Retinal pigment epithelial cell (primary cell): ENCODE data around the gene KIF26B.

Source experiments
- DNase-seq: peaks from one replicate; pipeline ENCODE4 v3.0.0-alpha.2; 2010; ENCODE audit warnings: low read depth
- H3K4me3 ChIP-seq: 2 replicates; pipeline ENCODE4 v1.5.1; 2011; ENCODE audit warnings: mild to moderate bottlenecking, low read length, control low read depth, moderate library complexity
- CTCF ChIP-seq: conservative IDR thresholded peaks from 2 replicates; pipeline ENCODE4 v1.5.1; 2011; ENCODE audit warnings: low read depth, low read length, control low read depth, inconsistent platforms

Gene KIF26B

GRCh38 chr1:245645406-245645805, 490.6 kb downstream of the KIF26B start:
- H3K4me3 ChIP-seq, result no peak overlapping the region
- no peak for DNase-seq
- TF ChIP-seq CTCF, result no peak

GRCh38 chr1:245645894-245646293, 491.1 kb downstream of the KIF26B start:
- no peak for TF ChIP-seq CTCF
- no peak for DNase-seq
- H3K4me3 ChIP-seq, result no peak overlapping the region

- DNase-seq, result no peak
- H3K4me3 ChIP-seq, result no peak overlapping the region
- TF ChIP-seq CTCF, result no peak
These were observed 494.2 kb downstream of the KIF26B start for GRCh38 chr1:245648749-245649522.

- H3K4me3 ChIP-seq, result no peak overlapping the region
- no peak for TF ChIP-seq CTCF
- DNase-seq, result no peak
These were observed 494.9 kb downstream of the KIF26B start for GRCh38 chr1:245649666-245650065.

- H3K4me3 ChIP-seq, result no peak overlapping the region
- no peak for DNase-seq
- TF ChIP-seq CTCF, result no peak
These were observed 495.7 kb downstream of the KIF26B start for GRCh38 chr1:245650441-245650960.

- TF ChIP-seq CTCF, result no peak
- H3K4me3 ChIP-seq, result no peak overlapping the region
- DNase-seq, result no peak
These were observed 496.3 kb downstream of the KIF26B start for GRCh38 chr1:245651093-245651492.

- no peak for DNase-seq
- TF ChIP-seq CTCF, result no peak
- H3K4me3 ChIP-seq, result no peak overlapping the region
These were observed 497.3 kb downstream of the KIF26B start for GRCh38 chr1:245652116-245652515.
